B cell (primary cell): ENCODE data around the gene ELAC1.

Source experiments
- EZH2 ChIP-seq: IDR thresholded peaks from 2 replicates; pipeline ENCODE4 v1.6.1; 2012; ENCODE audit warnings: borderline replicate concordance, low read depth, mild to moderate bottlenecking, moderate library complexity, low read length; ENCODE audit not compliant: insufficient read depth, poor library complexity, severe bottlenecking
- TF ChIP-seq, protein P1 (sequence below): fragments of 200-600 bp; IDR thresholded peaks from one replicate; pipeline ENCODE4 v1.8.0; 2022; ENCODE audit warnings: antibody characterized with exemption, mild to moderate bottlenecking

DNA sequence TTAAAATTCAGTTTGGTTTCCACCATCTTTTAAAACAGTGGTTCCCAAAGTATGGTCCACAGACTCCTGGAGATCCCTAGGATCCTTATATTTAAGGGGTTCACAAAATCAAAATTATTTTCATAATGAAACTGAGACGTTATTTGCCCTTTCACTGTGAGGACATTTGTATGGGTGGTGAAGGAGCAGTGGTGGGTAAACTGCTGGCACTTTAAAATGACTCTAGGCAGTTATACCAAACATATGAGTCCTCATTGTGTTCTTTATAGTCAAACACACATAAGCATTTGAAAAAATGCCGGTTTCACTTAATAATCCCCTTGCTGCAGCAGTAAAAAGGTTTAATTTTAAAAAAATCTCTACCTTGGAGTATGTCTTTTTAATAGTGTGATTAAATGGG lies 69.4 kb downstream of the ELAC1 start:
- TF ChIP-seq, protein P1, sequence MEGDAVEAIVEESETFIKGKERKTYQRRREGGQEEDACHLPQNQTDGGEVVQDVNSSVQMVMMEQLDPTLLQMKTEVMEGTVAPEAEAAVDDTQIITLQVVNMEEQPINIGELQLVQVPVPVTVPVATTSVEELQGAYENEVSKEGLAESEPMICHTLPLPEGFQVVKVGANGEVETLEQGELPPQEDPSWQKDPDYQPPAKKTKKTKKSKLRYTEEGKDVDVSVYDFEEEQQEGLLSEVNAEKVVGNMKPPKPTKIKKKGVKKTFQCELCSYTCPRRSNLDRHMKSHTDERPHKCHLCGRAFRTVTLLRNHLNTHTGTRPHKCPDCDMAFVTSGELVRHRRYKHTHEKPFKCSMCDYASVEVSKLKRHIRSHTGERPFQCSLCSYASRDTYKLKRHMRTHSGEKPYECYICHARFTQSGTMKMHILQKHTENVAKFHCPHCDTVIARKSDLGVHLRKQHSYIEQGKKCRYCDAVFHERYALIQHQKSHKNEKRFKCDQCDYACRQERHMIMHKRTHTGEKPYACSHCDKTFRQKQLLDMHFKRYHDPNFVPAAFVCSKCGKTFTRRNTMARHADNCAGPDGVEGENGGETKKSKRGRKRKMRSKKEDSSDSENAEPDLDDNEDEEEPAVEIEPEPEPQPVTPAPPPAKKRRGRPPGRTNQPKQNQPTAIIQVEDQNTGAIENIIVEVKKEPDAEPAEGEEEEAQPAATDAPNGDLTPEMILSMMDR: no peak
- TF ChIP-seq EZH2: no peak
